Activated T-helper 1 cell treated with anti-CD3 and anti-CD28 coated beads, Interleukin-2, amount 50 U/mL, for 16 hours (primary cell): Measurements from ENCODE around the gene CDPF1.
A peak's percentile ranks its signal among the peaks of the same experiment; 100 is the strongest.

Source experiments
- DNase-seq, 2 donors: peaks; one replicate each; pipeline ENCODE4 v3.0.0-alpha.2; 2020; ENCODE audit warnings: low read depth in 1 of 2, low spot score in 1 of 2

Gene CDPF1, protein sequence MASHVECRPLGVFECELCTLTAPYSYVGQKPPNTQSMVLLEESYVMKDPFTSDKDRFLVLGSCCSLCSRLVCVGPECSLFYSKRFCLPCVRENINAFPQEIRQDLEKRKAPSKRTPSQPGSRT

DNA sequence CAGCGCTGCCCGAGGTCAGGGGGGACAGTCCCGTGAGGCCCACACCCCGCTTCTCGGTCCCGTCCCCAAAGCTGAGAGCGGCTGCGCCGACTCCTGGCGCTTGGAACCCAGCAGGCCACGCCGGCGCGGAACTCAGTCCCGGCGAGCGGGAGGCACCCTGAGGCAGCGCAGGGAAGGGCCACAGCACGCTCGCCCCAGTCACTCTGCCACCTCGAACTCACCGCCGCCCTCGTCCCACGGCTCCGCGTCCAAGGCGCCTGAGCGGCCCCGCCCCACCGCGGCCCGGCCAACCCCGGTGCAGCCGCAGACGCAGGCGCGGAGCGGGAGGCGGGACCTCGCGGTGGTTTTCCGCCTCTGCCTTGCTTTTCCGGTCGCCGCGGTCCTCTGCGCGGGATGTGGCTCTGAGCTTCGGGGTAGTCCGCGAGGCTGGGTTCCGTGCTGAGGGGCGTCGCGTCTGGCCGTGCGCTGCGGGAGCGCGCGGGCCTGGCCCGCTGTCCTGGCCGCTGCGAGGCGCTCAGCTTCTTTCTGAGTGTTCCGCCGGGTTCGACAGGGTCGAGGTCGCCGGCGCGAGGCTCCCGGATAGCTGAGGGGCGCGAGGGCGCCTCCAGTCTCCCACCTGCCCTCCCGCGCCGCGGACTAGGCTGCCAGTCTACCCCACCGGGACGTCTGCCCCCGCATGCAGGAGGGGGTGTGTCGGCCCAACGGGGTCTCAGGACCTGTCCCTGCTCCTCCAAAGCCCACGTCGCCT lies at the start of gene CDPF1:
CDPF1 (minus strand) TSS at position 259 of the 748 bp plus-strand sequence. CDS start 2,009 bp downstream, outside the sequence.
- DNase-seq = peak; percentile 83 to 87

DNA sequence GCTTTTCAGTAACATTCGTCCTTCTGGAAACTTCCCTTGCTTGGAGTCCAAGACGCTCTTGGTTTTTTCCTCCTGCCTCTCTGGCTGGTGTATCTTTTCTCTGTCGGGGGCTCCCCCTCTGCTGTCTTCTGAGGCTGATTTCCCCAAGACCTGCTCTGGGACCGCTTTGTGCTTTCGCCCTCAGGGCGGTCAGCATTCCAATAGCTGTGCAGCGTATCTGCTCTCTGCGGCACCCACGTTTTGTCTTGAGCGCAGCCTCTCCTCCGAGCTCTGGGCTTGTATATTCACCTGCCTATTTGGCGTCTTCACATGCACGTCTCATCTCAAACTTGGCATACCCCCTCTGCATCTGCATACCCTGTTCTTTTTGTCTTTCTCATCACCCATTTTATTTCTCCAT lies 49.0 kb upstream of the CDPF1 start:
- DNase-seq = no peak

DNA sequence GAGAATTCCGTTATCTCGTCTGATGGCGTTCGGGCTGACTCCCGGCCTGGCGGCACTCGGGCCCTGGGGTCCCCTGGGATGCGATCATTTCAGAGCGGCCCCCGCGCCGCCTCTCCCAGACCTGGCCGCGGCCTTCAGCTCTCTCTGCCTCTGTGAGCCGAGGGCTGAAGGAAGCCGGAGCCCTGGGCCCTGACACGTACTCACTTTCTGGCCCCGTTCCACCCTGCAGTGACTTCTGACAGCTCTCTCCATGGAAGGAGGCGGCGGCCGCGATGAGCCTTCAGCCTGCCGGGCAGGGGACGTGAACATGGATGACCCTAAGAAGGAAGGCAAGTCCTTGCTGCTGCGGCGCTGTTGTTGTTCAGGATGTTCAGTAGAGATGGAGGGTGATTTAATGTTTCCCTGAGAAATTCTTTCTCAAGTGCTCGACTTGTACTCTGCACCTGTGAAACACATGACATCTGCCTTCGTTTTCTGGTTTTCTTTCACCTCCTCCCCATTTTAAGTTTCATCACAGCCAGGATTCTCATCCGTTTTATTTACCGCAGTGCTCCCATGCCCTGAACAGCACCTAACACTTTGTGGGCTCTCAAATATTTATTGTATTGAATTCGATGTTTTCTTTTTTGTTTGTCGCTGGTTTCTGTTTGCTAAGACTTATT lies 47.2 kb upstream of the CDPF1 start:
- no peak for DNase-seq

DNA sequence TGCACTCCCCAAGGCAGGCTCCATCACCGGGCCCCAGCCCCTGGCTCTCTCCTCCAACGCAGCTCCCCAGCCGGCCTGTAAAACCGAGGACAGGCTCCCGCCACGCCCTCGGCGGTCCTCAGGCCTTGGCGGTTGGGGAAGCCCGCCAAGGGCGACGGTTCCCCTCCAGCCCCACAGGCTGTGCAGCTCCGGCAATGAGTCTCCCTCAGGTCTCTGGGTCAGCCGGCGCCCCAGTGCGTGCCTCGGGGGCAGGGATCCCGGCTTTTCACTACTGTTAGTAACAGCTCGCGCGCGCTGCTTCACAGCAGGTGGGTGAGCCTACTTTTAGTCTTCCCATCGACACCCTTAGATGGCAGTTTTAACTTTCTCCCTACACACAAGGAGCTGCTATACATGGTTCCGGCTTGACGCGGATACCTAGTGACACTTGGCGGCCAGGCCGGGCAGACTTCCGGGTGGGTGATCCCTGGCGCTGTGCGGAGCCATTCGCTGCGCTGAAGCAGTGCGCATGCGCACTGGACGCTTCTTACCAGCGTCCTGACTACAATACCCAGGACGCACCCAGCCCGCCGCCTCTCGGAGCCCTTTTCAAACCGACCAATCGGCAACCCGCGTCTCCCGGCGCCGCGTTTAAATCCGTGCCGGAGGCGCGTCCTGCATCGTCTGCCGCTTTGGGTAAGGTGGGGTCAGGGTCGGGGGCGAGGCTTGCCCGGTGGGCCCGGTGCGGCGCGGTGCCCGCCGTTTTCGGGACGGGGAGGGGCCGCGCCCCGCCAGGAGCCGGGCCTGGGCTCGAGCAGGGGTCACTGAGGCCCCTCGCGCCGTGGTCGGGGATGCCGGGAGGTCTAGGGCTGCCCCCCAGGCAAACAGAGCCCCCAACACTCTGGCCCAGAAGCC lies 46.4 kb upstream of the CDPF1 start, which contains the start of gene GTSE1:
GTSE1 (plus strand) TSS at position 614 of the 894 bp plus-strand sequence. CDS start 531 bp downstream, outside the sequence.
- DNase-seq = peak; percentile 92 to 96

DNA sequence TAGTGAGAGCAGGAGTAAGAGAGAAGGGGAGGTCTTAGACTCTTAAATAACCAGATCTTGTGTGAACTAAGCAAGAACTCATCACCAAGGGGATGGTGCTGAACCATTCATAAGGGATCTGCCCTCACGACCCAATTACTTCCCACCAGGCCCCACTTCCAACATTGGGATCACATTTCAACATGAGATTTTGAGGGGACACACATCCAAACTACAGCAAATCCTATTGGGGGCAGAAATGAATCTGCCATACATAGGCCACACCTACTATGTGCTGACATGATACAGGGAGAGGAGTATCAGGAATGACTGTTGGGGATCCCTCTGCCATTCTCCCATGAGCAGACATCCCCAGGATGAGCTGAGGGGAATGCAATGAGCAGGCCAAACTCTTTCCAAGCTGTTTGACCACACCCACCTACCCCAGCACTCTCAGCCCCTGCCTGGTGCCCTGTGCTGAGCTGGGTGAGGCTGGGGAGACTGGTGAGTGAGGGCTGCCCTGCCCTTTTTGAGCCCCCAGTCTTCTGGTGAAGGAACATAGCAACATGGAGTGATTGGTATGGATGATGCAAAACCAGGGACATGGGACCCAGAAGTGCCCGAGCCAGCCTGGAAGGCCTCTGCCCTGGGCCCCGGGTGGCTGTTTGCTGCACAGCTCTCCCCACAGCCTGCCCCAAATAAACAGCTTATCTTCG lies 45.3 kb upstream of the CDPF1 start:
- DNase-seq = no peak

DNA sequence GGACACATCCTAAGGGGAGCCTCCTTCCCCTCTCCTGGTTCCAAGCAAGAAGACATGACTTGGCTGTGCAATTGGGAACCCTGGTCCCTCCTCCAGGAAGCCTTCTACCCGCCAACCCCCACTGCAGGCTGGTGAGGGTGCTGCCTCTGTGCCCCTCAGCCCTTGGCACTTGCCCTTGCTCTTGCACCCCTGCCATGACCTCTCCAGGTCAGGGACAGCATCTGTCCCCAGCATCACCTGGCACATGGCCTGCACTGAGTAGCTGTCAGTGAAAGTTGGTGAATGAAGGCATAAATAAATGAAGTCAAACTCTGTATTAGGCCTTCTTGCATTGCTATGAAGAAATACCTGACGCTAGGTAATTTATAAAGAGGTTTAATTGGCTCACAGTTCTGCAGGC lies 44.7 kb upstream of the CDPF1 start:
- DNase-seq = no peak

DNA sequence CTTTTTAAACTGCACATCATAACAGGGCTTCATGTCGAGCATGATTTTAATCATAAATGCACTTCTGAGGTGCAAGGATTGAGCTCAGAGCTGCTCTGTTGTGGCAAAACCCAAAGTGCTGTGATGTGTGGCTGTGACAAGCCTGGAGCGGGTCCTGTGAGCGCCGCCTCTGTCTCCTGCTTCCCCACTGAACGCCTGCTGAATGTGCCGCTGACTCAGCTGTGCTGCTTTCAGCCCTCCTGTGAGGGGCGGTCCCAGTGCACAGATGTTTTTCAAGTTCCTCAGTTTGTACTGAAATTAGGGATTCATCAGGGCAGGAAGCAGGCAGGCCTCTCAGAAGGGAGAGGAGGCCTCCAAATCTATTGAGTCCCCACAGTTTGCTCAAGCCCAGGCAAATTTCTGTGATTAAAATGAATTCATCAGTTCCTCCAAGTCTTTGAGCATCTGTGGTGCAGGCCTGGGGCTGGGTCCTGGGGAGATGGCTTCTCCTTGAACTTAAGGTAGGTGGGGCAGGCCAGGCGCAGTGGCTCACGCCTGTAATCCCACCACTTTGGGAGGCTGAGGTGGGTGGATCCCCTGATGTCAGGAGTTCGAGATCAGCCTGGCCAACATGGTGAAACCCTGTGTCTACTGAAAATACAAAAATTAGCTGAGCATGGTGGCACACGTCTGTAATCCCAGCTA lies 43.6 kb upstream of the CDPF1 start:
- no peak for DNase-seq

DNA sequence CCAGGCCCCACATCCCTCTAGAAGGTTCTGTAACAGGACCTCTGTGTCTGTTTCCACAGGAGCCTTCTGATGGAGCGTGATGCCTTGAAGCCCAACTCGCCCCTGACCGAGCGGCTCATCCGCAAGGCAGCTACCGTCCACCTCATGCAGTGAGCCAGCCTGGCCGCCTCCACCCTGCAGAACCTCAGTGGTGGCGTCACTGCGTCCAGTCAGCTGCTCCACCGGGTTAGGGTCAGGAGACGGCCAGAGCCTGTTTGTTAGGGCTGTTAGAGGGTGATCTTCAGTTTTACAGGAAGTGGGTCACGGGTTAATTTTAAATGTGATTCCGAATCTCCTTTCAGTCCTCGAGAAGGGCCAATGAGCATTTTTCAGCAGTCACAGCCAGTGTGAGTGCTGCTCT lies 42.6 kb upstream of the CDPF1 start:
- no peak for DNase-seq

DNA sequence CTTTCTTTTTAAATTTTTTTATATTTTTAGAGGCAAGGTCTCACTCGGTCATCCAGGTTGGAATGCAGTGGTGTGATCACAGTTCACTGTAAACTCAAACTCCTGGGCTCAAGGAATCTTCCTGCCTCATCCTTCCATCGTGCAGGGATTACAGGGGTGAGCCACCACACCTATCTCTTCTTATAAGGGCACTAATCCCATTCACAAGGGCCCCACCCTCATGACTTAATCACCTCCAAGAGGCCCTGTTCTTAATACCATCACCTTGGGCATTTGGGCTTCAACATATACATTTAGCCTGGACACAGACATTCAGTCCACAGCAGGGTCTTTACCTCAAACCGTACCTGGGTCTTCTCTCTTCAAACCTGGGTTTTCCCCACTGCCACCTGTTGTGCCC lies 42.1 kb upstream of the CDPF1 start:
- no peak for DNase-seq

DNA sequence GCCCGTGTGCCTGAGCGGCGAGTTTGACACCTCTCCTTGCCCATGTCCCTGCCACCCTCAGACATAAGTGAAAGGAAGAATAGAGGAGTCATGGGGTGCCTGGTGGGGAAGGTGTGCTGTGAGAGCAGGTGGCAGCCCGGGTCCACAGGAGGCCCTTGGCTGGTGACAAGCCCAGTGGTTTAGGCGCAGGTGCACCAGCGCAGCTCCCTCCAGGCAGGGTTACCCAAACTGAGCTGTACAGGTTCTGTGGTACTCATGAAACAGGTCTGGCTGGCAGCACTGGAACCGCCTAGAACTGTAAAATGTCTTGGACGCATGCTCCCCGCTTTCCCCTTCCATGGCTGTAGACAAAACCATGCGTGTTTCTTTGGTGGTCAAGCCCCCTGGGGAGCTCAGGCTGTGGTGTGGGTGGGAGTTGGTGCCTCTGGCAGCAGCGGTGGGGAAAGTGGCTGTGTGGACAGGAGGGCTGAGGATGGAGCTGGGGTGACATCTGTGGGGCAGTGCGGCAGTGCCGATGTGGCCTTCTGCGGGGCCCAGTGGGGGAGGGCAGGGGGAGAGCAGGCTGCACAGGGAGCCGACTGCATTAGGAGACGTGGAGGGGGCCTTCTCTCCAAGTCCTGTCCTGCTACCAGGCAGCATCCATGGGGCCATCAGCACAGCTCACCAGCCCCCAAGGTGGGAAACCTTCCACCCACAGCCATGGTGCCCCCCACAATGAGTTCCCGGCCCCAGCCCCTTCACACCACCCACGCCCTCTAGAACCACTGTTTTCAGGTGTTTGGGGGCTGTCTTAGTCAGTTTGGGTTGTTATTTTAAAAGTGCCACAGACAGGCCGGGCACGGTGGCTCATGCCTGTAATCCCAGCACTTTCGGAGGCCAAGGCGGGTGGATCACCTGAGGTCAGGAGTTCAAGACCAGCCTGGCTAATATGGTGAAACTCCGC lies 41.0 kb upstream of the CDPF1 start:
- no peak for DNase-seq

DNA sequence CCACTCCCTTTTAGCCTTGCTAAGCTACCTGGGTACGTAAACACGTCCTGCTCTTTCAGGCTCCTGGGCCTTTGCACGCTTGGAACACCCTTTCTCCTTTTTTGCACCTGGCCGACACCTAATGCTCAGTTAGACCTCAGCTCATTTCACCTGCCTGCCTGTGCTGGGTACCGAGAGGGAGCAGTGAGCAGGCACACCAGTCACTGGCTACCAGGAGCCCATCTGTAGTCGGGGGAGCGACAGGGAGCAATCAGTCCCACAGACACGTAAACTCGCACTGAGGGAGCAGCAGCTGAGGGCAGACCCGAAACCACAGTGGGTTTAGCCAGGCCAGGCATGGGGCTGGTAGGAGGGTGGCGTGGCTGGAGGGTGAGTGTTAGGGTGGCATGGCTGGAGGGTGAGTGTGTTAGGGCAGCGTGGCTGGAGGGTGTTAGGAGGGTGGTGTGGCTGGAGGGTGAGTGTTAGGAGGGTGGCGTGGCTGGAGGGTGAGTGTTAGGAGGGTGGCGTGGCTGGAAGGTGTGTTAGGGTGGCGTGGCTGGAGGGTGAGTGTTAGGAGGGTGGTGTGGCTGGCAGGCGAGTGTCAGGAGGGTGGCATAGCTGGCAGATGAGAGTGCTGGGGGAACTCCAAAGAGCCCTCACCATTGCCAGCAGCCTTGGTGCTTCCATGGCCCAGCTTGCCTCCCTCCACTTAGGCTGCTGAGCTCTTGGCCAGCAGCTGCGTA lies 40.2 kb upstream of the CDPF1 start:
- no peak for DNase-seq

DNA sequence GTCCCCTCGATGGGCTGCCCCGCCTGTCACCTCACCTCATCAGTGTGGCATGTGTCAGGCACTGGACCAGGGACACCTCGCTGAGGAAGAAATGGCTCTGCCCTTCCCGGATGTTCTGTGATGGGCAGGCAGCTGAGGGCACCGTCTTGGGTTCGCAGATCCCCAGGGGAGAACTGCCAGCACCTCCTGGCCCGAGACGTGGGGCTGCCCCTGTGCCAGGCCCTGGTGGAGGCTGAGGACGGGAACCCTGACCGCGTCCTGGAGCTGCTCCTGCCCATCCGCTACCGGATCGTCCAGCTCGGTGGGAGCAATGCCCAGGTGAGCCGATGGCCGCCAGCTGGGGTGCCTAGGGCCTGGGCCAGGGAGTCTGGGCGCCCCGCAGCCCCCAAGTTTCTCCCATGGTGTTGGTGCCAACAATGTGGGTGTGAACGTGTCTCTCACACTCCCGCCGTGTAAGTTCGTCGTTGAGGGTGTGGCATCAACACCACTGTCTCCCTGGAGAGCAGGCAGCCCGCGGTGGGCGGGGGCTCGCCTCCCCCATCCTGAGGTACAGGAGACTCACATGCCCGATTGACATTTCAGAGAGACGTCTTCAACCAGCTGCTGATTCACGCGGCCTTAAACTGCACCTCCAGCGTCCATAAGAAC lies 39.3 kb upstream of the CDPF1 start:
- DNase-seq = no peak

DNA sequence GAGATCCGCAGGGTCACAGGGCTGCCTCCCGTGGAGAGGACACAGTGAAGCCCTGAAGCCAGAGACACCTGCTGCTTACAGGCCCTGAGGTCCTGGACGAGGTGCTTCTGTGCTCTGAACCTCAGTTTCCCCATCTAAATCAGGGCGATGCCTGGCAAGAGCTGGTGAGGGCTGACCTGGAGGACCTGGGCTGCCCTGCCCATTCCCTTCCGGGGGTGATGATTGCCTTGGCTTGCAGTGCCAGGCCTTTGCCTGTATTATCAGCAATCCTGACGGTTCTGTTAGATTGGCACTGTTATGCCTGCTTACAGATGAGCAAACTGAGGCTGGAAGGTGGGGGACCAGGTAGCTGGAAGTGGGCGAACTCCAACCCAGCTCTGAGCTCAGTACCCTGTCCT lies 38.8 kb upstream of the CDPF1 start:
- no peak for DNase-seq

DNA sequence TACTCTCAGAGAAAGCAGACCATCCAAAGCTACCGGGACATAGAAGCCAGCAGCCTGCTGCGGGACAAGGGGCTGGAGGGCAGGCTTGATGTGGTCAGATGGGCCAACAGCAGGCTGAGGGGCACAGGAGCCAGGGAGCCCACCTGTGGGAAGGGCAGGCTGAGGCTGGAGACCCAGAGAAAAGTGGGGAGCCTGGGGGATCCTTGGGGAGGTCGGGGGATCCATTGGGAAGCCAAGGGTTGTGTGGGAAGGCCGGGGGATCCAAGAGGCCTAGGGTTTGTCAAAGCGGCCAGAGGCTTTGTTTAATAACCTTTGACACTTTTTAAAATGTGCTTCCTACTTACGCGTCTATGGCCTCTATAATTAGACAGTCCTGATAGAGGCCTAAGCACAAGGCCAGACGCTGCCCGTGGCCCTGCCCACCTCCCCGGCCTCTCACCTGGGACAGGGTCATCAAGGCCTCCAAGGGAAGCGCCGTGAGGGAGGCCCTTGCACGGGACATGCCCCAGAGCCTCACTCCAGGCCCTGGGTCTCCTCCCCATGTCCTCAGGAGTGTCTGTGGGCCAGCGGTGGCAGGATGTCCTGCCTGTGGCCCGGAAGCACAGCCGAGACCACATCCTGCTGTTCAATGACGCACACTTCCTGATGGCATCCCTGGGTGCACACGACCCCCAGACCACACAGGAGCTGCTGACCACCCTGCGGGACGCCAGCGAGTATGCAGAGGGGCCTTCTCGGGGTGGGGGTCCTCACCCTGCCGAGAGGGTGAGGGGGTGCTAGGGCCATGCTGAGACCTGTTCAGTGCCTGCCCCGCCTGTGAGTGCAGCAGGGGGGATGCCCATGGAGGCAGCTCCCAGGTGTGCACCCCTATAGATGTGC lies 38.0 kb upstream of the CDPF1 start:
- no peak for DNase-seq

DNA sequence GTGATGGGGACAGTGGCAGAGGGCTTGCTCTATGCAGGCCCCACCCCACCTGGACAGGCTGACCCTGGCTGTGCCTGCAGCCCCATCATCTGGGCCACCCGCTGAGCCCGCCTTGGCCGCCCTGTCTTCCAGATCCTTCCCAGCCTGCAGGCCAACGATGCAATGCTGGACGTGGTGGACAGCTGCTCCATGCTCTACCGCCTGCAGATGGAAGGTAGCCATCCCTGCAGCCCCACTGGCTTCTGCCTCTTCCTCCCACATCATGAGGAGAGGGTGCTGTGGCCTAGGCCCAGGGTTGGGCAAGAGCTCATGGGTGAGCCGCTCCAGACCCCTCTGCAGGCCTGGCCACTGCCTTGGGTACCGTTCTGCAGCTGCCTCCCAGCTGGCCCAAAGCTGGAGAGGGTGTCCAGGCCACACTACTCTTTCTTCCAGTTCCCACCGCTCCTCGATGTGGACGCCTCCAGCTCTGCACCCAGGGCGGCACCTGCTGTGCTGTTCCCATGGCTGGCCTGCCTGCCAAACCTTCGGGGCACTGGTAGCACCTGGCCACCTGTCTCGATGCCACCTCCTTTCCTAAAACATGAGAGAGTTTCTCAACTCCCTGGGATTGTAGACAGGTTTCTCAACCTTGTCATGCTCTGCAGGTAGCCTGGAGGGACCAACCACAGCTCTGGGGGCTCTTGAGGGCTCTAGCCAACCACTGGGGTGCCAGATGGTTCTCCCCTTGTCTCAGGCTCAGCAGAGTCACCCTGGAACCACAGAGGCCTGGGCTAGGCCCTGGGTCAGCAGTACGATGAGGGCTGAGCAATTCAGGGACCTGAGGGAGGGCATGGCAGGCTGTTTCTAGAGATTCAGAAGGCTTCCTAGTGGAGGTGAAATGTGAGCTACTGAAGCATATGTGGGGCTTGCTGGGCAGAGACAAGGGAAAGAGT lies 37.1 kb upstream of the CDPF1 start:
- no peak for DNase-seq

DNA sequence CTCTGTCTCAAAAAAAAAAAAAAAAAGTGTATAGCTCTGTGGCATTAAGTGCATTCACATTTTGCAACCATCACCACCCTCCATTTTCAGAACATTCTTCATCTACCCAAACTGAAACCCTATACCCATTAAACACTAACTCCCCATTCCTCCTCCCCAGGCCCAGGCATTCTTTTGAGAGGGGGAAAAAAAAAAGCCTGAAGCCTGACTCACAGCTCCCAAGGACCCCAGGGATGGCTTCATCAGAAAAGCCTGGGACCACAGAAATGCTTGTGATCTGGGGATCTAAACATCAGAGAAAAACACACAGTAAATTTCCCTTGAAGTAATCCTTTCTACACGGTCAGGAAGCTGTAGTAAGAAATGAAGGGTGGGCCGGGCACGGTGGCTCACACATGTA lies 35.9 kb upstream of the CDPF1 start:
- no peak for DNase-seq
